SHP77 treated with DMSO at 0.1 percent for 48 hours (cell line): ENCODE measurements around the gene FAM168B.

ENCODE experiments used
- DNase-seq: peaks from one replicate; lab custom pipeline; 2025; lab: John Stamatoyannopoulos, UW

The FAM168B gene

DNA sequence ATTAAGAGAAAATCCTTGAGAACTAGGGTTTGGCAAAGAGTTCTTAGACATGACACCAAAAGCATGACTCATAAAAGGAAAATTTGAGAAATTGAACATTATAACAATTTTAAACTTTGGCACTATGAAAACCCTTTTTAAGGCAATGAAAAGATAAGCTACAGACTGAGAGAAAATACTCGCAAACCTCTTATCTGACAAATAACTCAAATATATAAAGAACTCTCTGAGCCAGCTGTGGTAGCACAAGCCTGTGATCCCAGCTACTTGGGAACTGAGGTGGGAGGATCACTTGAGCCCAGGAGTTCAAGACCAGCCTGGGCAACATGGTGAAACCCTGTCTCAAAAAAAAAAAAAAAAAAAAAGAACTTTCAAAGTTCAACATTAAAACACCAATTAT, 70.5 kb downstream of the FAM168B start:
- no peak for DNase-seq

DNA sequence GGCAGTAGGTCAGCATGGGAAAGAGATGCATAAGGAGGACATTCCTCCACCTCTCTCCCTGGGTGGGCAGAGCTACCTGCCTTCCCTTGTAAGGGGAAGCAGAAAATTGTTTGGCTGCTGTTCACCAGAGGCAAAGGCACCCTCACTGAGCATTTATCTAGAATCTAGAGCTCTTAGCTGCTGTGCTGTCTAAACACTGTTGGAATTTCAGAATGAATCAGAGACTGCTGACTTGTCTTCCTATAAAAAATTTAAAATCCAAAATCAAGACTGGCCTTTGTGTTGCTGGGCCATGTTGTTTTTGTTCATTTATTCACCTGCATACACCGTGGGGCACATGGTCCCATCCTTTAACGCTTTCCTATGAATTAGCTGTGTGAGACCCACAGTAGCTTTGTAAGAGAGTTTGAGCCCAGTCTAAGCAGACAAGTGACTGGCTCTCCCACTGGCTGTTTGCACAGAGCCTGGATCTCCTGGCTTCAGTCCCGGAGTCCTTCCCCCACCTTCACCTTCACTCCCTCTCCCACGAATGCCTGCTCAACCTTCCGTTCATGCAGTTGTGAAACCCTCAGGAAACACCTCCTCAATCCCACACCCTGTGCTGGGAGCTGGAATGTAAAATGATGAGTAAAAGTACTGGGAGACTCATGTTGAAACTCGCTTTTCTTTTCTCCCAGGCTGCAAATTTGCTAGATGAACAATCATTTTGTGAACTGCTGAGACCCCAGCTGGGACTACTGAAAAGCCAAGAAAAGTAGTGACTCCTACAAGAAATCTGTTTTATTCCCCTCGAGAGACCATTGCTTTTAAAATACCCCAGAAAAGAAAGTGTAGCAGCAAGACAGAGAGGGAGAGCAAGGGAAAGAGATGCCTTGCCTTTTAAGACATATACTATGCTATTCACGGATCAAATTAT, 76.2 kb downstream of the FAM168B start:
- no peak for DNase-seq

DNA sequence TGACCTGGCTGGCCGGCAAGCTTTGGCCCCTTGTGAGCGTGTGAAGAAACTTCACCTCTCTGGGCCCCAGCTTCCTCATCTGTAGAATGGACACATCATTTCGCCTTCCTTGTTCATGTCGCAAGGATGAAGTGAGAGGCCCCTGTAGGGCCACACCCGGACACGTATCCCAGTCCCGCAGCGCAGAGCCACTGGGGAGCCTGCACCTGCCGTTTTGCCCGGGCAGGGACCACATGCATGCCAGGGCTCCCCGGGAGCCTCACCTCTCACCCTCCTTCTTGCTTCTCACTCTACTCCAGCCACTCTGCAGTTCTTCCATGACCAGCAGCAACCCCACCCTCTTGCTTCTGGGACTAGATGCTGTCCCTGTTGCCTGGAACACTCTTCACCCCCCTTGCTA, 77.5 kb downstream of the FAM168B start:
- no peak for DNase-seq

DNA sequence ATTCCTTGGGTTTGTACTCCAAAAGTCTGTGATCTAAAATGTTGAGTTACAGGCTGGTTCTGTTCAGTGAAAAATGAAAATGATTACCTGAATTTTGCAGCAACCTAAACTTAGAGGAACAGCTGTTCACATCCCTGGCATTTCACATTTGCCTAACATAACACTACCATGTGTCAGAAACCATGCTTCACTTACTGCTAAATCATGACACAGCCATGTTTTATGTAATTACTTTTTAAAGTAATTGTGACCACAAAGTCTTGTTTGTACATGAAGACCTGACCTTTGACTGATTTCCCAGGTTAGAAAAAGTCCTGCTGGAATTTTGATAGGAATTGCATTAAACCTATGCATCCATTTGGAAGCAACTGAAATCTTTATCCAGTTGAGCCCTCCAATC, 79.1 kb downstream of the FAM168B start:
- DNase-seq: no peak

DNA sequence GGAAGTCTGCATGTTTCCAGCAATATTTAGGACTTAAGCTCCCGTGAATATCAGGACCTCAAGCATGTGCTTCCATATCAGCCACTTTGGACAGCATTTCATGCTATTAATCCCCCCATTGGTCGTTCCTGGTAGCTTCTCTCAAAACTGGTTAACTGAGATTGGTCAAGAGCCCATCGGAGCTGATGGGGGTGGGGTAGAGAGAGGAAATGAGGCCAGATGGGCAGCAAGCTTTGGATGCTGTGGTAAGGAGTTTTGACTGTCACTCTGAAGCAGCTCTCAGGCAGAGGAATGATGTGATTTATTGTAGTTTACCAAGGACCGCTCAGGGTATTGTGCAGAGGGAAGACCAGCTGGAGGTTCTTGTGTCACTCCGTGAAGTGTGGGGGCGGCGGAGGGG, 81.8 kb downstream of the FAM168B start:
- DNase-seq: no peak

DNA sequence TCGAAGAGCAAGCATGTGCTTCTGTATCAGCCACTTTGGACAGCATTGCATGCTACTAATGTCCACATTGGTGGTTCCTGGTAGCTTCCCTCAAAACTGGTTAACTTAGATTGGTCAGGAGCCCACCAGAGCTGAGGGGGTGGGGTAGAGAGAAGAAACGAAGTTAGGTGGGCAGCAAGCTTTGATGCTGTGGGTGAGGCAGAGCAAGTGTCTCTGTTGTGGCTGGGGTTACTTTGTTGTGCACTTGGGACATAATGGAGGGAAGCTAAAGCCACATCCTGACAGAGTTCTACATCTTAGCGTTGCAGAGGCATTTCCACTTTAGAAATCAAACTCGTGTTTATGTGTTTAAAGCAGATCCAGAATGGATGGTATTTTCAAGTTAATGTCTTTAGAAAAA, 82.7 kb downstream of the FAM168B start:
- DNase-seq: no peak

DNA sequence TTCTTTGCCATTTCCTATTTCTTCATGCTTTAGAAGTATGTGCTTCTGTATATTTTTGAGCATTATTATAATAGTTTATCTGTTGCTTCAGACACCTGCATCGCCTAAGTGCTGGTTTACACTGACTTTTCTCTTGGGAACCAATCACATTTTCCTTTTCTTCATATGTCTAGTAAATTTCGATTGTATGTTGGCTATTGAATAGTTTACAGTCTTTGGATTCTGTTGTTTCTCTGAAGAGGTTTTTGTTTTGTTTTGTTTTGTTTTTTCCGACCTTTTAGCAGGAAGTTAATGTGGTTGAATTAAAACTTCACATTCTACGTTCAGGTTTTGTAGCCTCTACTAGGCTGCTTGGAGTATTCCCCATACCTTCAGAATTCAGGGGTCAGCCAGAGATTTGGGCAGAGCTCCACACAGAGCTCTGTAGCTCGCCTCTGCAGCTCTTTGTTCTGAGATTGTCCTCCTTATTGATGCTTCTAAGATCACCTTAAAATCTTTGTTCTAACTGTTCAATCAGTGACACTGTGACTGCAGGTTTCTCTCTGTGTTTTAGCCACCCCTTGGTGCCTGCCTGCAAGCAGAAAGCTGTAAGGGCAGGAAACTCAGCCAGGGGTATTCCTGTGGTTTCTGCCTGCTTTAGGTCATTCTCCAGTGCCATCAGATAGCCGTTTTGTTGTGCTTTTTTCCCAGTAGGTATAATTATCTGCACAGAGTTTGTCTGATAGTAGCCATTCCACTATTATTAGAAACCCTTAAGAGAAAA, 83.4 kb downstream of the FAM168B start:
- DNase-seq: no peak

DNA sequence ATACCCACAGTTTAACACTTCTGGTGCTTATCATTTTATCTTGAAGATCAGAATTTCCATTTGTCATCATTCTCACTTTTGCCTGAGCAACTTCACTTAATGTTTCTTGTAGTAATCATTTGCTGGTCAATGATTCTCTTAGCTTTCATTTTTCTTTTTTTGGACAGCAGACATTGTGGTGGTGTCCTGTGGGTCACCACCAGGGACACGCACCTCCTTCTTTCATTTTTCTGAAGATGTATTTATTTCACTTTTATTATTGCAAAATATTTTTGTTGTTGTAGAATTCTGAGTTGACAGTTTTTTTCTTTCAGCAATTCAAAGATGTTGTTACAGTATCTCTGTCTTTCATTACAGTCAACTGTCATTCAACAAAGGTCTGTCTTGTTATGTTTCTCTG, 84.3 kb downstream of the FAM168B start:
- no peak for DNase-seq

DNA sequence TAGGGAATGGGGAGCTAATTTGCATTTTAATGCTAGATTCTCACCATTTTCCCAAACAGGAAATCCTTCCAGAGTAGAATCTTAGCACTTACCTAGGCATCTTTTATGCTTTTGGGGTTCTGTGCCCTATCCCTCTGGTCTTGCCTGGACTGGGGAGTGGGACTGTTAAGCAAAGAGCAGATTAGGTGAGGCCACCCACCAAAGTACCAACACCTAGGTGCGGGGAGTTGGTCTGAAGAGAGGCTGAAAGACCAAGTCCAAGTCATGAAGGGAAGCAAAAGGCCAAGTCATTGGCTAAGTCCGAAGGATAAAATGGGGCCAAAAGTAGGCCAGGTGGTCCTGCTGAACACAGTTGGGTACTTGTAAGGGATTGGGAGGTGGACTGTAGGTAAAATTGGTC, 86.7 kb downstream of the FAM168B start:
- DNase-seq: no peak

DNA sequence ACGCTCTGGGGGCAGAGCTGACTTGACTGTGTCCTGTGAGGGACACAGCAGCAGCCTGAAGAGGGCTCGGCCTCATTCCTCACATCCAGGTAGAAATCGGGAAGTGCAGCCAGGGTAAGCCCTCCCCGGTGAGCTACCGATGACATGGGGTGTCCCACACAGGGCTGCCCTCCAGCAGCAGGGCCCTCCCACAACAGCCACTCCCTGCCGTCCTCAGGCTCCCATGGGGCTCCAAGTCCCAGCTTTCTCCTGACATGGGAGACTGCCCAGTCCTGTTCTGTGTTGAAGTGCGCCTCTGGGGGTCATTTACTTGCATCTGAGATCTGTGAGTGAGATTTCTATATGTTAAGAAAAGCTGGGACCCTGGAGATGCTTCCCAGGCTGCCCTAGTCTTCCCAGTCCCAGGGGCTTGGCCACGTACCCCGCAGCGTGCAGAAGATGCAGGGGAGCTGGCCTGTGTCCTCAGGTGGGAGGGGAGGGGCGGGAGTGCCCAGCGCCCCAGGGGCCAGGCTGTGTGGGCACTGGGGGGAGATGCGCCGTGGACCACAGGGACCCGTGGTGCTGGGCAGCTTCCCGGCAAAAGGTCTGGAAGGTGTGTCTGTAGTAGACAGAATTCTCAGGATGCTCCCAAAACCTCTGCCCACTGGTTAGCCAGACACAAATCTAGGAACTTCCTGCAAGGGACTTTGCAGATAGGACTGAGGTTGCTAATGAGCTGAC, 87.9 kb downstream of the FAM168B start:
- DNase-seq: no peak

DNA sequence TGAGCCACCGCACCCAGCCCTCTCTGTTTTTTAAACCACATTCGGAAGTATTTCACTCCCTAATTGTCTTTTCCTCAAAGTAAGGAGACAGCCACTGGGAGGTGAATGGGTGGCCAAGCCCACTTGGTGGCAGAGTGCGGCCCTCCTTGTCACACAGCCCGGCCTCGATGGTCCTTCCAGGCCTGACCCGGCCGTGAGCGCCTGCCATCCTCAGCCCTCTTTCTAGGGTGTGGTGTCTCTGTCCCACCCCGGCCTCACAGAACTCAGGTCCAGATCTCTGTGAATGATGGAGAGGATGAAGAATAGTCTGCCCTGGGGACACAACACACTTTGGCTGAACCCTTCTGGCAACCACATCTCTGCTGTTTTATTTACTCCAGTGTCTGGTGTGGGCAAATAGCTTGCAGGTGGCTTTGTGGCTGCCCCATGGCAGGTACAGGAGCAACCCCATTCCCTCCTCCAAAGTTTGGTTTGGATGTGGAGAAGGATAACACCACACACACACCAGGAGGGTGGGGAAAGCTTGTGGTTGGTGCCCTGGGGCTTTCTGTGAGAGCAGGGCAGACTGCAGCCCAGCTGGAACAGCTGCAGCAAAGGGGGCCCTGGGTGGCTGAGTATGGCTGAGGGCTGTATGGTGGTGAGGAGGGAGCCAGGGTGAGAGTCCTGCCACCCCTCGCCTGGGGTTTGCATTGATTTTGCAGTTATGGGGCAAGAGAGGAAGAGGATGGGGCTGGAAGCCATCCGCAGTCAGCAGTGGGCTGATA, 88.6 kb downstream of the FAM168B start:
- no peak for DNase-seq

DNA sequence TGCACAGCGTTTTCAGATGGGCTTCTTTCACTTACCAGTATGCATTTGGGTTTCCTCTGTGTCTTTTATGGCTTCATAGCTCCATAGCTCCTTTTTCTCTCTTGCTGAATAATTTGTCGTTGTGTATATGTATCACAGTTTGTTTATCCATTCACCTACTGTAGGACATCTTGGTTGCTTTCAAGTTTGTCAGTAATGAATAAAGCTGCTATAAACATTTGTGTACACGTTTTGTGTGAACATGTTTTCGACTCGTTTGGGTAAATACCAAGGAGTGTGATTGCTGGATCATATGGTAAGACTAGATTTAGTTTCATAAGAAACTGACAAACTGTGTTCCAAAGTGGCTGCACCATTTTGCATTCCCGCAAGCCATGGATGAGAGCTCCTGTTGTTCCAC, 94.7 kb downstream of the FAM168B start:
- no peak for DNase-seq
